A673 (cell line): ENCODE results near the gene GRAMD1C. TPM values are rescaled to one million over a fixed set of nuclear protein-coding genes. Genes with fewer than 3 reads are reported as not detected.

Experiments used
- BruUV-seq: library from RNA; stranded (reverse); fragments of 400-500 nt; replicated peaks from 2 replicates; lab custom pipeline; 2021; lab: Mats Ljungman, UMichigan
- CTCF ChIA-PET: fragments of 300-600 bp; sonication (Branson Sonifier 250); formaldehyde crosslinking; loops from one replicate; lab custom pipeline; 2022; ENCODE audit warnings: antibody characterized with exemption; lab: Charles Lee
- POLR2A ChIA-PET: fragments of 300-600 bp; sonication (Branson Sonifier 250); formaldehyde crosslinking; loops from one replicate; lab custom pipeline; 2022; ENCODE audit warnings: antibody characterized with exemption; ENCODE audit not compliant: low non-redundant PET; lab: Charles Lee
- DNase-seq: peaks from one replicate; pipeline ENCODE4 v3.0.0-alpha.2; 2015; ENCODE audit warnings: low spot score
- H3K27ac ChIP-seq: fragments of 200-600 bp; sonication (generic); 2 replicates; pipeline ENCODE4 v1.5.1; 2016; ENCODE audit warnings: mixed run types, low read depth, mild to moderate bottlenecking, mixed read lengths, antibody characterized with exemption, low read length; ENCODE audit not compliant: poor library complexity, severe bottlenecking
- H3K27me3 ChIP-seq: fragments of 200-600 bp; sonication (generic); replicated peaks from 2 replicates; pipeline ENCODE4 v1.6.1; 2017; ENCODE audit warnings: mixed run types, low read depth, mild to moderate bottlenecking, mixed read lengths, antibody characterized with exemption, low read length; ENCODE audit not compliant: insufficient read depth, poor library complexity
- H3K36me3 ChIP-seq: fragments of 200-600 bp; sonication (generic); 2 replicates; pipeline ENCODE4 v1.6.1; 2016; ENCODE audit warnings: mixed run types, mild to moderate bottlenecking, mixed read lengths, antibody characterized with exemption, low read length; ENCODE audit not compliant: insufficient read depth, poor library complexity, severe bottlenecking
- H3K4me1 ChIP-seq: fragments of 200-600 bp; sonication (generic); 2 replicates; pipeline ENCODE4 v1.6.1; 2017; ENCODE audit warnings: mixed run types, mild to moderate bottlenecking, mixed read lengths, antibody characterized with exemption, low read length; ENCODE audit not compliant: insufficient read depth, poor library complexity, severe bottlenecking
- H3K4me3 ChIP-seq: fragments of 200-600 bp; sonication (generic); 2 replicates; pipeline ENCODE4 v1.5.1; 2016; ENCODE audit warnings: low read depth, mixed run types, mild to moderate bottlenecking, mixed read lengths, low read length; ENCODE audit not compliant: poor library complexity, severe bottlenecking
- H3K9me3 ChIP-seq: fragments of 200-600 bp; sonication (generic); 2 replicates; pipeline ENCODE4 v1.6.1; 2016; ENCODE audit warnings: mixed run types, low read depth, mild to moderate bottlenecking, mixed read lengths, antibody characterized with exemption, low read length; ENCODE audit not compliant: poor library complexity, severe bottlenecking
- CTCF ChIP-seq: fragments of 300-800, 200-600 bp; sonication (generic); conservative IDR thresholded peaks from 2 replicates; pipeline ENCODE4 v1.5.1; 2017; ENCODE audit warnings: low read depth, mild to moderate bottlenecking, antibody characterized with exemption, low read length, moderate library complexity, mixed read lengths
- EZH2 ChIP-seq: fragments of 200-600 bp; sonication (generic); IDR thresholded peaks from 2 replicates; pipeline ENCODE4 v1.6.1; 2017; ENCODE audit warnings: borderline replicate concordance, low read depth, mild to moderate bottlenecking, mixed read lengths, antibody characterized with exemption, low read length; ENCODE audit not compliant: poor library complexity, severe bottlenecking
- intact Hi-C: fragments of 100-400 bp; cut with micrococcal nuclease; formaldehyde crosslinking; loops from one replicate; pipeline ENCODE4 v1.10.0; 2022; ENCODE audit not compliant: unreplicated experiment
- total RNA-seq: library from RNA; stranded (reverse); gene quantifications from 2 replicates; pipeline ENCODE4 v1.2.3, GENCODE V29; 2021

Gene GRAMD1C
- total RNA-seq, 1 experiment from 2014 or later = 3.1 TPM

GRCh38 chr3:113831103-113831355 lies 7.6 kb upstream of the GRAMD1C start:
- H3K9me3 ChIP-seq = no peaks in the 10 kb centered on the region
- no peak for DNase-seq
- H3K27me3 ChIP-seq = no peaks in the 10 kb centered on the region
- ChIA-PET POLR2A (no interaction called here), CTCF (no interaction called here)
- no peaks in the 10 kb centered on the region for H3K36me3 ChIP-seq
- intact Hi-C loops = no loop called here
- no TSS peak for BruUV-seq
- H3K27ac ChIP-seq = no peak overlapping the region
- H3K4me1 ChIP-seq = no peaks in the 10 kb centered on the region
- H3K4me3 ChIP-seq = no peak overlapping the region
- TF ChIP-seq CTCF (no peak), EZH2 (no peak)

DNA sequence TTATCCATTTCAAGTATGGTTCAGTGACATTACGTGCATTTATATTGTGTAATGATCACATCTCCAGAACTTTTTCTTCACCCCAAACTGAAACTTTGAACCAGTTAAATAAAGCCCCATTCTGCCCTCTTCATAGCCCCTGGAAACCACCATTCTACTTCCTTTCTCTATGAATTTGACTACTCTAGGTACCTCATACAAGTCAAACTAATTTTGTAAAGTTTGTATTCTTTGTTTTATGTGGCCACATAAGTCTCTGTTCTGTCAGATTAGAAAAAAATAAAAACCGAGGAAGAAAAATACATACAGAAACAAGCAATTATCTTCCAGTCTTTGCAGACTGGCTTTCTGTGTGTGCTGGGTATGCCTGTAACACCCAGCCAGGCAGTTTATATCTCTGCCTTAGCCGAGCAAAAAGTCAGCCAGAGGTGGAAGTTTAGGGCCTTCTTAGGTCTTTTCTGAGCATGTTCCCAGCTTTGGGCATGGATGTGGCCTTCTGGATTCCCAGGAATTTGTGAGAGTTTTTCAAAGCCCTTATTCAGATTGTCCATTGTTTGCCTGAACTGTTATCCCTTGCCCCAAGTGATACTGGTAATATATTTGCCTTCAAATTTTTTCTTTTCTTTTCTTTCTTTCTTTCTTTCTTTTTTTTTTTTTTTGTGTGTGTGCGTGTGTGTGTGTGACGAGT lies 6.0 kb upstream of the GRAMD1C start:
- ChIA-PET CTCF (no interaction called here), POLR2A (no interaction called here)
- no peaks in the 10 kb centered on the region for H3K4me1 ChIP-seq
- no peaks in the 10 kb centered on the region for H3K27me3 ChIP-seq
- no peak overlapping the region for H3K27ac ChIP-seq
- no TSS peak for BruUV-seq
- TF ChIP-seq CTCF = no peak
- TF ChIP-seq EZH2 = no peak
- no peak overlapping the region for H3K4me3 ChIP-seq
- H3K9me3 ChIP-seq = no peaks in the 10 kb centered on the region
- intact Hi-C loops = no loop called here
- DNase-seq = no peak
- no peaks in the 10 kb centered on the region for H3K36me3 ChIP-seq

GRCh38 chr3:113834983-113835382 lies 3.6 kb upstream of the GRAMD1C start:
- intact Hi-C loops = no loop called here
- TF ChIP-seq CTCF (no peak), EZH2 (no peak)
- H3K27me3 ChIP-seq = no peaks in the 10 kb centered on the region
- H3K27ac ChIP-seq = no peak overlapping the region
- POLR2A ChIA-PET = no interaction called here
- no peak overlapping the region for H3K4me3 ChIP-seq
- CTCF ChIA-PET = no interaction called here
- DNase-seq = no peak
- no peaks in the 10 kb centered on the region for H3K36me3 ChIP-seq
- BruUV-seq = no TSS peak
- H3K9me3 ChIP-seq = no peaks in the 10 kb centered on the region
- peaks cover 3% of the 10 kb centered on the region for H3K4me1 ChIP-seq
